Measurements from ENCODE around the gene NTM.

Gene NTM

GRCh38 chr11:131875611-131876010 is 505.2 kb downstream of the NTM start:
- no peak for DNase-seq

- no peak for DNase-seq
Measured at GRCh38 chr11:131877246-131877942, 507.0 kb downstream of the NTM start.

- no peak for DNase-seq
Measured at GRCh38 chr11:131880316-131880715, 509.9 kb downstream of the NTM start.

- DNase-seq, result no peak
Measured at GRCh38 chr11:131880976-131881375, 510.6 kb downstream of the NTM start.

- no peak for DNase-seq
Measured at GRCh38 chr11:131883332-131883731, 512.9 kb downstream of the NTM start.

- no peak for DNase-seq
Measured at GRCh38 chr11:131884461-131885073, 514.2 kb downstream of the NTM start.

GRCh38 chr11:131885431-131885830 is 515.0 kb downstream of the NTM start:
- DNase-seq, result no peak

- no peak for DNase-seq
Measured at GRCh38 chr11:131886201-131886600, 515.8 kb downstream of the NTM start.

- DNase-seq, result no peak
Measured at GRCh38 chr11:131888230-131888855, 517.9 kb downstream of the NTM start.

- DNase-seq, result no peak
Measured at GRCh38 chr11:131889146-131889577, 518.7 kb downstream of the NTM start.

GRCh38 chr11:131889760-131890581 is 519.6 kb downstream of the NTM start:
- no peak for DNase-seq

- no peak for DNase-seq
Measured at GRCh38 chr11:131893103-131893890, 522.9 kb downstream of the NTM start.

- no peak for DNase-seq
Measured at GRCh38 chr11:131893988-131894387, 523.6 kb downstream of the NTM start.

GRCh38 chr11:131894615-131895544 is 524.5 kb downstream of the NTM start:
- DNase-seq, result no peak

- DNase-seq, result no peak
Measured at GRCh38 chr11:131895865-131896264, 525.5 kb downstream of the NTM start.

- DNase-seq, result no peak
Measured at GRCh38 chr11:131896978-131897615, 526.7 kb downstream of the NTM start.

GRCh38 chr11:131897956-131898355 is 527.5 kb downstream of the NTM start:
- DNase-seq, result no peak

GRCh38 chr11:131898949-131899348 is 528.5 kb downstream of the NTM start:
- no peak for DNase-seq

GRCh38 chr11:131899950-131900580 is 529.6 kb downstream of the NTM start:
- no peak for DNase-seq

- DNase-seq, result no peak
Measured at GRCh38 chr11:131902421-131902820, 532.0 kb downstream of the NTM start.

Data from stimulated activated CD4-positive, alpha-beta T cell treated with anti-CD3 and anti-CD28 coated beads, Interleukin-4, amount 100 ng/mL, for 4 hours (primary cell).